KMS-11 (cell line): Measurements from ENCODE around the gene TAF1C.

ENCODE experiments used
- H2AFZ ChIP-seq: fragments of 200-600 bp; sonication (generic); 2 replicates; pipeline ENCODE4 v1.6.1; 2016; ENCODE audit warnings: antibody characterized with exemption, mixed run types, low read depth
- H3K27ac ChIP-seq: fragments of 200-600 bp; sonication (generic); 2 replicates; pipeline ENCODE4 v1.6.1; 2016; ENCODE audit warnings: mild to moderate bottlenecking, mixed run types
- H3K27me3 ChIP-seq: fragments of 200-600 bp; sonication (generic); 2 replicates; pipeline ENCODE4 v1.6.1; 2017; ENCODE audit warnings: mild to moderate bottlenecking, low read depth, mixed run types, moderate library complexity; ENCODE audit not compliant: insufficient read depth
- H3K36me3 ChIP-seq: fragments of 200-600 bp; sonication (generic); 2 replicates; pipeline ENCODE4 v1.6.1; 2017; ENCODE audit warnings: mild to moderate bottlenecking, mixed run types; ENCODE audit not compliant: insufficient read depth
- H3K4me1 ChIP-seq: fragments of 200-600 bp; sonication (generic); 2 replicates; pipeline ENCODE4 v1.6.1; 2016; ENCODE audit warnings: mild to moderate bottlenecking, low read depth, mixed run types; ENCODE audit not compliant: poor library complexity, severe bottlenecking
- H3K4me2 ChIP-seq: fragments of 200-600 bp; sonication (generic); 2 replicates; pipeline ENCODE4 v1.7.0; 2016; ENCODE audit warnings: mild to moderate bottlenecking, mixed run types
- H3K4me3 ChIP-seq: fragments of 200-600 bp; sonication (generic); IDR thresholded peaks from 2 replicates; pipeline ENCODE4 v1.6.1; 2017; ENCODE audit warnings: low read depth, low read length, mixed read lengths; ENCODE audit not compliant: insufficient read depth
- H3K79me2 ChIP-seq: fragments of 200-600 bp; sonication (generic); 2 replicates; pipeline ENCODE4 v1.6.1; 2016; ENCODE audit warnings: low read depth, mixed run types; ENCODE audit not compliant: insufficient read depth
- H3K9ac ChIP-seq: fragments of 200-600 bp; sonication (generic); 2 replicates; pipeline ENCODE4 v1.6.1; 2016; ENCODE audit warnings: mild to moderate bottlenecking, mixed run types
- H4K20me1 ChIP-seq: fragments of 200-600 bp; sonication (generic); 2 replicates; pipeline ENCODE4 v1.6.1; 2016; ENCODE audit warnings: mild to moderate bottlenecking, mixed run types; ENCODE audit not compliant: insufficient read depth
- TF ChIP-seq, protein P1 (sequence below): fragments of 200-600 bp; sonication (generic); conservative IDR thresholded peaks from 2 replicates; pipeline ENCODE4 v1.6.1; 2017; ENCODE audit warnings: low read depth, mild to moderate bottlenecking, antibody characterized with exemption, low read length, moderate library complexity, mixed read lengths

The TAF1C gene

DNA sequence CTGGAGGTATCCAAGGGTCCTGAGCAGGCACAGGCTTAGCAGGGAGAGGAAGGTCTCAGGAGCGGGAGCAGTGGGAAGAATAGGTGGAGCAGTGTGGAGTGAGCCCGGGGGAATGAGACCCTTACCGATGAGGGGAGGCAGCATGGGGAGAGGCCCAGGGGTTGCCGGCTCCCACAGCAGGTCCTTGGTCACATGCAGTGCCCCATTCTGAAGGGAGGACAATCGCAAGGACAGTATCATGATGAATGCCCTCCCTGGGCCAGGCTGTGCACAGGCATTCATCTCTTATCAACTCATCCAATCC lies 3.3 kb downstream of the TAF1C start:
- Histone ChIP-seq H2AFZ (no peak overlapping the region), H3K27me3 (no peaks in the 10 kb centered on the region), H3K27ac (no peak overlapping the region), H3K4me3 (no peak overlapping the region), H3K4me2 (no peak overlapping the region), H3K4me1 (peaks cover 8% of the 10 kb centered on the region), H3K9ac (no peak overlapping the region), H3K79me2 (peaks cover 19% of the 10 kb centered on the region), H4K20me1 (no peaks in the 10 kb centered on the region), H3K36me3 (no peaks in the 10 kb centered on the region)
- TF ChIP-seq, protein P1, sequence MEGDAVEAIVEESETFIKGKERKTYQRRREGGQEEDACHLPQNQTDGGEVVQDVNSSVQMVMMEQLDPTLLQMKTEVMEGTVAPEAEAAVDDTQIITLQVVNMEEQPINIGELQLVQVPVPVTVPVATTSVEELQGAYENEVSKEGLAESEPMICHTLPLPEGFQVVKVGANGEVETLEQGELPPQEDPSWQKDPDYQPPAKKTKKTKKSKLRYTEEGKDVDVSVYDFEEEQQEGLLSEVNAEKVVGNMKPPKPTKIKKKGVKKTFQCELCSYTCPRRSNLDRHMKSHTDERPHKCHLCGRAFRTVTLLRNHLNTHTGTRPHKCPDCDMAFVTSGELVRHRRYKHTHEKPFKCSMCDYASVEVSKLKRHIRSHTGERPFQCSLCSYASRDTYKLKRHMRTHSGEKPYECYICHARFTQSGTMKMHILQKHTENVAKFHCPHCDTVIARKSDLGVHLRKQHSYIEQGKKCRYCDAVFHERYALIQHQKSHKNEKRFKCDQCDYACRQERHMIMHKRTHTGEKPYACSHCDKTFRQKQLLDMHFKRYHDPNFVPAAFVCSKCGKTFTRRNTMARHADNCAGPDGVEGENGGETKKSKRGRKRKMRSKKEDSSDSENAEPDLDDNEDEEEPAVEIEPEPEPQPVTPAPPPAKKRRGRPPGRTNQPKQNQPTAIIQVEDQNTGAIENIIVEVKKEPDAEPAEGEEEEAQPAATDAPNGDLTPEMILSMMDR: no peak

DNA sequence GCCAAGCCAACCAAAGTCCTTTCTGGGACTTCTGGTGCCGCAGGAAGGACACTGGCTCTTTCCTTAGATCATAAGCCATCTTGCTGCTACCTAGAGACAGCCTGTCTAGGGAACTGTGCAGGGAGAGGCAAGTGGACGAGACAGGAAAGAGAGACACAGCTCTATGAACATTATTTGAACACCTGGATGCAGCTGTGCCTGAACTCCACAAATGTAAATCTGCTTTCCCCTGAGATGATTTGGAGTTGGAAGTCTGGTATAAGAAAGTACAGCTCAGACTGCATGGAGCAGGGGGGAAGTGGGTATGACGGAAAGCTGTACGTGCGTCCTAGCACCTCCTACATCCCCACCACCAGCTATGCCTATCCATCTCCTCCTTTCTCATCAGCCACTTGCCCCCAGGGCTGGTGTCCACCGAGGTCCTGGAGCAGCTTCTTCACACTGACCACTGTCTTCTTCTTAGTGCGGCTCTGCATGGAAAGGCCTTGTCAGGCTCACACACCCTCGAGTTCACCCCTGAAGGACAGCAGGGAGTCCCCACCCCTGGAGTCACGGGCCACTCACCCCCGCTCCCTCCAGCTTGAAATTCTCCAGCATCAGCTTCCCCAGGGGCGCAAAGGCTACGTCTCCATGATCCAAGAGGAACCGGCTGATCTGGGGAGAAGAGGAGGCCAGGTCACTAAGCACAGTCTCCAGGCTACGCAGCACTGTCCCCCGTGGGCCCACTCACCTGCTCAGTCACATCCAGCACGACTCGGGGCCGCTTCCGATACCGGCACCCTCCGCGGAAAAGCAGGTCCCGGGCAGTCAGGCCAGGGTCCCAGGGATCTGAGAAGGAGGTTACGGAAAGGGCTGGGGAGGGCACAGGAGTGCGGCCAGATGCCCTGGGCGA lies 3.9 kb downstream of the TAF1C start:
- no peaks in the 10 kb centered on the region for H3K36me3 ChIP-seq
- H4K20me1 ChIP-seq: no peaks in the 10 kb centered on the region
- no peak overlapping the region for H3K4me3 ChIP-seq
- TF ChIP-seq, protein P1: no peak
- peaks cover 8% of the 10 kb centered on the region for H3K4me1 ChIP-seq
- no peak overlapping the region for H3K9ac ChIP-seq
- H3K27ac ChIP-seq: no peak overlapping the region
- H3K27me3 ChIP-seq: no peaks in the 10 kb centered on the region
- no peak overlapping the region for H2AFZ ChIP-seq
- peaks cover 19% of the 10 kb centered on the region for H3K79me2 ChIP-seq
- H3K4me2 ChIP-seq: no peak overlapping the region

DNA sequence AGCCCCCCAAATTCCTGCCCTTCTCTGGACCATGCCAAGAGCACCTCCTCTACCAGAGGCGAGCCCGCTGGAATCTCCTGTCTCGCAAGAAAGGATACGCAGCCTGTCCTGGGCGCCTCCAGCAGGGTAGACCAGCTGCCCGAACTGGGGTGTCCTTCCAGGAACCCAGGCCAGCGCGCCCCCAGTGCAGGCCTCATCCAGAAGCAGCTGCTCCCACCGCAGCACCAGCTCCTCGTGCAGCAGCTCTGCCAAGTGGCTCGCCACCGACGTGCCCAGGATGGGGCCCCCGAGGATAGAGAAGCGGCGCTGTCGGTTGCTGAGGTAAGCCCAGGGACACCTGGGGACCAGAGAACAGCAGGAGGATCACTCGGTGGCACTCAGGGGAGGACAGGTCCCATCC lies 4.8 kb downstream of the TAF1C start:
- TF ChIP-seq, protein P1: no peak
- peaks cover 19% of the 10 kb centered on the region for H3K79me2 ChIP-seq
- H3K4me1 ChIP-seq: peaks cover 7% of the 10 kb centered on the region

DNA sequence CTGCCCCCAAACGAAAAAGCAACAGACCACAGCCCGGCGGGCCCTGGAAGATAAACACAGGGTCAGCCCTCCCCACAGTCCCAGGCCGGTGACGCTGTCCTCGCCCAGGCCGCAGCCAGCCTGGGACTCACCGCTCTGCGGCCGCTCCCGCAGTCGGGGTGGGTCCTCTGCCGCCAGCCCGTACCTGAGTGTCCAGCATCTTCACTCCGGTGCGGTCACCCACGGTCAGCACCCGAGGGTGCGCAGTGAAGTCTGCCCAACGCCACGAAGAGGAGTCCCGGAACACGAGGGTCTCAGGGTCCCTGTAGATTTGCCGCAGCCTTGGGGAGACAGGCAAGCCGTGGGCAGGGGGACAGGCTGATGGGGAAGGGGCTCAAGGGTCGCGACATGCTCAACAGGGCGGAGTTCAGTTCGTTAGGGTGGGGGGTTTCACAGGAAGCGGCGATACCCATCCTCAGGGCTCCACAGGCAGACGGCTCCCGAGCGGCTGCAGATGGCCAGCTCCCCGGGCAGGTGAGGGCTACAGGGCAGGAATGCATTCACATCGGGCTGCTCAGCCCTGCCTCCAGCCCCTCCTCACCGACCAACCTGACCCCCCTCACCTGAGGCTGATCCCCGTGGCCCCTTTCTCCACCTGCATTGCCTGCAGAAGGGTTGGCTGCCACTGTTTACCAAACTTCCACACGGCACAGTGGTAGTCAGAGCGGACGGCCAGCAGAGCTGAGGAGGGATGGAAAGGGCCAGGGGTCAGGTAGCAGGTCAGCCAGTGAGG lies 5.5 kb downstream of the TAF1C start:
- H3K79me2 ChIP-seq: peaks cover 15% of the 10 kb centered on the region
- no peak overlapping the region for H3K4me3 ChIP-seq
- no peak overlapping the region for H2AFZ ChIP-seq
- H3K4me2 ChIP-seq: no peak overlapping the region
- TF ChIP-seq, protein P1: no peak
- no peaks in the 10 kb centered on the region for H3K27me3 ChIP-seq
- no peak overlapping the region for H3K27ac ChIP-seq
- H4K20me1 ChIP-seq: no peaks in the 10 kb centered on the region
- no peak overlapping the region for H3K9ac ChIP-seq
- H3K36me3 ChIP-seq: no peaks in the 10 kb centered on the region
- peaks cover 5% of the 10 kb centered on the region for H3K4me1 ChIP-seq

More for the DNA sequence above, 4.8 kb downstream of the TAF1C start:
- H3K9ac ChIP-seq: no peak overlapping the region
- no peak overlapping the region for H3K4me3 ChIP-seq
- H3K27me3 ChIP-seq: no peaks in the 10 kb centered on the region
- H3K36me3 ChIP-seq: no peaks in the 10 kb centered on the region
- no peaks in the 10 kb centered on the region for H4K20me1 ChIP-seq
- H3K4me2 ChIP-seq: no peak overlapping the region
- no peak overlapping the region for H2AFZ ChIP-seq
- no peak overlapping the region for H3K27ac ChIP-seq
